ENCODE measurements around the gene EMC6.

The EMC6 gene

GRCh38 chr17:3719265-3719664, 50.7 kb downstream of the EMC6 start:
- FAIRE-seq (peak; percentile 46), DNase-seq (ENCODE audit: insufficient read length) (no peak)
- TF ChIP-seq POLR2A (IDR thresholded peaks at IDR 0.05; ENCODE audit: low read depth, low read length): no peak
- TF ChIP-seq POLR2AphosphoS5 (IDR thresholded peaks at IDR 0.05; ENCODE audit: low read depth, low read length): no peak
- TF ChIP-seq TAF1 (IDR thresholded peaks at IDR 0.05; ENCODE audit: borderline replicate concordance, low read depth, low read length): no peak

All from GM12892 (cell line).